HG02623 (cell line): ENCODE measurements around the gene HLA-DMB.

Experiments
- ATAC-seq: cut with Tn5 transposase; IDR thresholded peaks from one replicate; pipeline ENCODE4 v1.9.1; 2021; ENCODE audit warnings: moderate library complexity; ENCODE audit not compliant: unreplicated experiment

HLA-DMB gene

GRCh38 chr6:32940656-32941213 lies at the start of gene HLA-DMB:
TSS of gene HLA-DMB (minus strand) at chr6:32941028. CDS start at chr6:32940807, 221 bp downstream.
- ATAC-seq = peak; percentile 49

DNA sequence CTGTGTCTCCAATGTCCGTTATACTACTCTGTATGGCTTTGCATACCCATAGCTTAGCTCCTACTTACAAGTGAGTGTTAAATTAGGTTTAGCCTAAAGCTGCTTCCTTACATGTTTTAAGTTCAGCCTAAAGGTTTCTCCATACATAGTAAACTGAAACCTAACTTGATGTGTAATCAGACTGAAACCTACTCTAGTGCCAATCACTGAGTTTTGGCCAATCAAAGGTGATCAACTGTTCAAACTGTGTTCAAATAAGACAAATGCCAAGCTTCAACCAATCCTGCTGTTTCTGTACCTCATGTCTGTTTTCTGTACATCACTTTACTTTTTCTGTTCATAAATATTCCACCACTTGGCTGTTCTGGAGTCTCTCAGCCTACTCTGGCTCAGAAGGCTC lies 48.5 kb upstream of the HLA-DMB start:
- no peak for ATAC-seq

- no peak for ATAC-seq
These were observed 44.0 kb upstream of the HLA-DMB start for GRCh38 chr6:32984622-32985389.

- no peak for ATAC-seq
These were observed 43.3 kb upstream of the HLA-DMB start for GRCh38 chr6:32983964-32984621.

GRCh38 chr6:32983493-32983848 lies 42.6 kb upstream of the HLA-DMB start:
- no peak for ATAC-seq

DNA sequence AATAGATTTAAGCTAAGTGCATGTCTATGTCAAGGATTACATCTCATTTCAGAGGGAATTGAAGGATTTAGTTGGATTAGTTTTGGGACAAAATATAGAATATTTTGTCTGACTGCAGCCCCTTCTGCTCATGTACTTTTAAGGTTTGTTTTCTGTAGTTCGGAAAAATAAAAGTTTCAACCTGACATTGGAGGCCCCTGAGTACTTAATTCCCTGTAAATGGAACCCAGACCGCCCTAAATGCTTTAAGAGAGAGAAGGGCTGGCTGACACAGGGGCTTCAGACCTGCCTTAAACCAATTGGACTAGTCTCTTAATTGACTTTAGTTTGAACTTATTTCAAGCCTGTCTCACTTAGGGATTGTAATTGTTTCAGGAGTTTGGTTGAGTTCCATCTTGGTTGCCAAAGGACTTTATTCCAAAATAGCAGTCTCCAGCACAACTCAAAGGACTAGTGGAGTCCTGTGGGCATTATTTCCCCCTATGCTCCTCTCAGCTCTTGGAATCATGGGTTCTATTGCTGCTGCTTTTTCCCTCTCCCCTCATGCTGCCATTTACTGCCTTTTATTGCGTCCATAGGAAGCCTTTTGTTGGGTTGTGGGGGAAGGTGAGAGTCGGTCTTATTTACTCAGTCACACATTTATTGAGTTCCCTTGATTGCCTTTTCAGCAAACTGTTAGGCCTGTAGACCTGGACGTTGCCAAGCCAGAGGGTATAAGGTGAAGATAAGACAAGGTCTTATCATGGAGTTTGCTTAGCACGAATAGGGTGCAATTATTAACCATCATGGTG lies 42.1 kb upstream of the HLA-DMB start:
- no peak for ATAC-seq

DNA sequence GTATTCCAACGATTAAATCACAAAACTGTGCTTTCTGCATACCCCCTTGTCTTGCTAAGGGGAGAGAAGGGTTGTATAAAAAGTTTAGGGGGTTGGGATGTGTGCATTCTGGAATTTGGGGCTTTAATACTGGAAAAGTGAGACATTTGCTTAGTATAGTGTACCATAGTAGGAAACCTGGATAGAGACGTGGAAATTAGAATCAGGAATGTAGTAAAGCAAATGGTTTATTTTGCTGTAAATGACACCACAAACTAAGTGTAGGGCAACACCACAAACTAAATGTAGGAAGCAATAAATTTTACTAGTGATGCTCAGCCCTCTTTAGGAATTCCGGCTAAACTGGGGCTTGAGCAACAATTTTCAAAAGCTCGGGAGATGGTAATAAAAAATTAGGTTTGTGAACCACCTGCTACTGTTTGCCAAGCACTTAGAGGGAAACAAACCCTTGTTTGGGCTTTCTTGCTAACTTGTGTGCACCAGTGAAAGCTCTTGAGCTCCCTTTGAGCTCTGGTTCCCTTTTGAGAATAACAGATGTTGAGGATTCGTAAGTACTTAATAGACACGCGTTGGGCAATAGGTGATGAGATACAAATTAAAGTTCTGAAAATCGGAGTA lies 41.4 kb upstream of the HLA-DMB start:
- ATAC-seq = no peak

GRCh38 chr6:32980488-32981038 lies 39.7 kb upstream of the HLA-DMB start:
- no peak for ATAC-seq

DNA sequence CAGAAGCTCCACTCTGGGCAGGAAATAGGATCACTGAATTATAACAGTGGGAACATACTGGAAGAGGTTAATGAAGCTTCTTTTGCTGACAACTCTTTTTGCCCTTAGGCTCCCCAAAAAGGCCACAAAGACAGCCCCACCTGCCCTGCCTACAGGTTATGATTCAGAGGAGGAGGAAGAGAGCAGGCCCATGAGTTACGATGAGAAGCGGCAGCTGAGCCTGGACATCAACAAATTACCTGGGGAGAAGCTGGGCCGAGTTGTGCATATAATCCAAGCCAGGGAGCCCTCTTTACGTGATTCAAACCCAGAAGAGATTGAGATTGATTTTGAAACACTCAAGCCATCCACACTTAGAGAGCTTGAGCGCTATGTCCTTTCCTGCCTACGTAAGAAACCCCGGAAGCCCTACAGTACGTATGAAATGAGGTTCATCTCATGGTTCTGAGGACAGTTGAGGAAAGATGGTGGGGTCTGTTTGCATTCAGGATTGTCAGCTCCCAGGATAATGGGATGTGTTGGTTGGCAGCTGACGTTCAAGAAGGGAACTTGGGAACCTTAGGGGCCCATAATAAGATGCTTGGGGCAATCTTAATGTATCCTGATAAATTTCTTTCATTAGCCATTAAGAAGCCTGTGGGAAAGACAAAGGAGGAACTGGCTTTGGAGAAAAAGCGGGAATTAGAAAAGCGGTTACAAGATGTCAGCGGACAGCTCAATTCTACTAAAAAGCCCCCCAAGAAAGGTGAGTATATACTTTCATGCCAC lies 39.1 kb upstream of the HLA-DMB start:
- ATAC-seq = no peak

- ATAC-seq = no peak
These were observed 37.1 kb upstream of the HLA-DMB start for GRCh38 chr6:32977953-32978324.

DNA sequence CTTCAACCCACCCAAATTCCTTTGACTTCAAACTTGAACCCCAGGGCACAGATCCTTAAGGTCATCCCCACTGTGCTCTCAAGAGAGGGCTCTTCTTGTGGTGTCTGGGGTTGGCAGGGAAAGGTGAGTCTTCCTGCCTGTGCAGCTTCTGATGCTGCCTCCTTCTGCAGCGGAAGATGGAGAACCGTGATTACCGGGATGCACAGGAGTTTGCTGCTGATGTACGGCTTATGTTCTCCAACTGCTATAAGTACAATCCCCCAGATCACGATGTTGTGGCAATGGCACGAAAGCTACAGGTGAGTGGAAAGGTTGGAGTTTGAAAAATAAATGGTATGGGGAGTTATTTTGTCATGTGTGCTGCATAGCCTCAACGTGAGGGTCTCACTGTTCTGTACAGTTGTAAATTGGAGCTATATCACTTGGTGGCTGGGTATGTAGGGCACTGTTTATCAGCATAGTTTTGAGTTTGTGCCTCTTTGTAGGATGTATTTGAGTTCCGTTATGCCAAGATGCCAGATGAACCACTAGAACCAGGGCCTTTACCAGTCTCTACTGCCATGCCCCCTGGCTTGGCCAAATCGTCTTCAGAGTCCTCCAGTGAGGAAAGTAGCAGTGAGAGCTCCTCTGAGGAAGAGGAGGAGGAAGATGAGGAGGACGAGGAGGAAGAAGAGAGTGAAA lies 36.6 kb upstream of the HLA-DMB start:
- ATAC-seq = no peak

- ATAC-seq = no peak
These were observed 35.7 kb upstream of the HLA-DMB start for GRCh38 chr6:32976334-32977069.

DNA sequence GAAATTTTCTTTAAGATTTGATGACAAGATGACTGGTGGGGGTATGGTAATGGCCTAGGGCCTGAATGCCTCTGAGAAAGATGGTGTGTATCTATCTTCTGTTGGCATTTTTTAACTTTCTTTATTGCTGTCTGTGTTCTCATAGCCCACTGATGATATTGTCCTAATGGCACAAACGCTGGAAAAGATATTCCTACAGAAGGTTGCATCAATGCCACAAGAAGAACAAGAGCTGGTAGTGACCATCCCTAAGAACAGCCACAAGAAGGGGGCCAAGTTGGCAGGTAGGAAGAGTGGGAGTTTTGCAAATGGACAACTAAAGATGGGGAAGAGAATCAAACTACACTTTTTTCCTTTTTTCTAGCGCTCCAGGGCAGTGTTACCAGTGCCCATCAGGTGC lies 35.1 kb upstream of the HLA-DMB start:
- no peak for ATAC-seq

- no peak for ATAC-seq
These were observed 33.9 kb upstream of the HLA-DMB start for GRCh38 chr6:32974541-32975308.

GRCh38 chr6:32974016-32974333 lies 33.1 kb upstream of the HLA-DMB start:
- no peak for ATAC-seq

GRCh38 chr6:32973144-32974015 lies 32.6 kb upstream of the HLA-DMB start:
- ATAC-seq = no peak
